ENCODE data around the gene CLCN3. TPM values are rescaled to one million over a fixed set of nuclear protein-coding genes. Genes with fewer than 3 reads are reported as not detected.
A peak's percentile ranks its signal among the peaks of the same experiment; 100 is the strongest.
"Not testable (repeated sequence)": the region's sequence is repeated elsewhere in the genome, so short reads cannot be mapped to it uniquely, and the experiment has no call there.

The CLCN3 gene
- total and polyA plus RNA-seq, 4 donors = 66.6 to 147 (median 105) TPM

DNA sequence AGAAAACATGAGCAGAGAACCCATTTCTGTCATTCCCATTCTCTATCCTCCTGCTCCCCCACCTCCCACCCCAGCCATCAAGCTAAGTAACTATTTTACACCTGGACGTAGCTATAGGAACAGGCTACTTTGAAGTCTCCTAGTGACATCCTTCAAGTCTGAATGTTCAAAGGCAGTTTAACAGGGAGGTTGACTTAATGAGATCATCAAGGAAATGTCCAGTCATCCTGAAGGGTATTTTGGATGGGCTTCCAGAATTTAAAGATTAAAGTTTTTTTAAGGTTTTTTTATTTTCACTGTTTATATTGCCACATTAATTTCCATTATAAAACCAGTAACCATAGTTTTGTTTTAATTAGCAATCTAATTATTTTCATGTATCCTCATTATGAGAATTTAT lies 96.3 kb downstream of the CLCN3 start:
- Histone ChIP-seq H3K27ac (ENCODE audit: low read depth, low read length) (no peak overlapping the region), H3K36me3 (ENCODE audit: control insufficient read depth, insufficient read depth, low read length) (peaks cover 5% of the 10 kb centered on the region), H3K4me1 (ENCODE audit: control insufficient read depth, insufficient read depth, low read length) (no peaks in the 10 kb centered on the region), H3K4me3 (ENCODE audit: low read depth, low read length) (no peak overlapping the region), H3K9me3 (ENCODE audit: control insufficient read depth, insufficient read depth, low read length) (no peaks in the 10 kb centered on the region), H3K27me3 (ENCODE audit: control insufficient read depth, insufficient read depth, low read length) (no peaks in the 10 kb centered on the region)
- no peak for DNase-seq (ENCODE audit: low read depth in 4 of 6, low spot score in 6 of 6)
- WGBS (ENCODE audit: insufficient coverage) = no CpG with 5 or more reads among the region's 1 CpG

GRCh38 chr4:169720529-169720928 lies 100.2 kb downstream of the CLCN3 start:
- H3K4me3 ChIP-seq (ENCODE audit: low read depth, low read length) = no peak overlapping the region
- no CpG with 5 or more reads among the region's 7 CpGs for WGBS (ENCODE audit: insufficient coverage)
- no peaks in the 10 kb centered on the region for H3K9me3 ChIP-seq (ENCODE audit: control insufficient read depth, insufficient read depth, low read length)
- no peaks in the 10 kb centered on the region for H3K27me3 ChIP-seq (ENCODE audit: control insufficient read depth, insufficient read depth, low read length)
- H3K4me1 ChIP-seq (ENCODE audit: control insufficient read depth, insufficient read depth, low read length) = no peaks in the 10 kb centered on the region
- peaks cover 5% of the 10 kb centered on the region for H3K36me3 ChIP-seq (ENCODE audit: control insufficient read depth, insufficient read depth, low read length)
- no peak overlapping the region for H3K27ac ChIP-seq (ENCODE audit: low read depth, low read length)
- no peak for DNase-seq (ENCODE audit: low read depth in 4 of 6, low spot score in 6 of 6)

GRCh38 chr4:169723207-169723965 lies 103.0 kb downstream of the CLCN3 start:
- Histone ChIP-seq H3K27me3 (ENCODE audit: control insufficient read depth, insufficient read depth, low read length) (no peaks in the 10 kb centered on the region), H3K4me3 (ENCODE audit: low read depth, low read length) (no peak overlapping the region), H3K4me1 (ENCODE audit: control insufficient read depth, insufficient read depth, low read length) (no peaks in the 10 kb centered on the region), H3K27ac (ENCODE audit: low read depth, low read length) (no peak overlapping the region), H3K36me3 (ENCODE audit: control insufficient read depth, insufficient read depth, low read length) (peaks cover 5% of the 10 kb centered on the region), H3K9me3 (ENCODE audit: control insufficient read depth, insufficient read depth, low read length) (no peaks in the 10 kb centered on the region)
- WGBS (ENCODE audit: insufficient coverage) = 40% methylated on average over 1 of the region's 9 CpGs
- peak in 2 of 6 donors; percentile 33 to 57 for DNase-seq (ENCODE audit: low read depth in 4 of 6, low spot score in 6 of 6)

- Histone ChIP-seq H3K36me3 (ENCODE audit: control insufficient read depth, insufficient read depth, low read length) (peaks cover 8% of the 10 kb centered on the region), H3K4me3 (ENCODE audit: low read depth, low read length) (no peak overlapping the region), H3K4me1 (ENCODE audit: control insufficient read depth, insufficient read depth, low read length) (no peaks in the 10 kb centered on the region), H3K27ac (ENCODE audit: low read depth, low read length) (no peak overlapping the region), H3K27me3 (ENCODE audit: control insufficient read depth, insufficient read depth, low read length) (no peaks in the 10 kb centered on the region), H3K9me3 (ENCODE audit: control insufficient read depth, insufficient read depth, low read length) (no peaks in the 10 kb centered on the region)
- DNase-seq (ENCODE audit: low read depth in 4 of 6, low spot score in 6 of 6) = no peak
- 83% methylated on average over 2 of the region's 2 CpGs for WGBS (ENCODE audit: insufficient coverage)
Measured at GRCh38 chr4:169724260-169724659, 103.9 kb downstream of the CLCN3 start.

- Histone ChIP-seq H3K4me1 (ENCODE audit: control insufficient read depth, insufficient read depth, low read length) (no peaks in the 10 kb centered on the region), H3K27me3 (ENCODE audit: control insufficient read depth, insufficient read depth, low read length) (no peaks in the 10 kb centered on the region), H3K4me3 (ENCODE audit: low read depth, low read length) (no peak overlapping the region), H3K27ac (ENCODE audit: low read depth, low read length) (no peak overlapping the region), H3K9me3 (ENCODE audit: control insufficient read depth, insufficient read depth, low read length) (no peaks in the 10 kb centered on the region), H3K36me3 (ENCODE audit: control insufficient read depth, insufficient read depth, low read length) (peaks cover 10% of the 10 kb centered on the region)
- DNase-seq (ENCODE audit: low read depth in 4 of 6, low spot score in 6 of 6) = no peak
Measured at GRCh38 chr4:169727616-169728015, 107.2 kb downstream of the CLCN3 start.

- Histone ChIP-seq H3K4me1 (ENCODE audit: control insufficient read depth, insufficient read depth, low read length) (no peaks in the 10 kb centered on the region), H3K27ac (ENCODE audit: low read depth, low read length) (no peak overlapping the region), H3K36me3 (ENCODE audit: control insufficient read depth, insufficient read depth, low read length) (peaks cover 10% of the 10 kb centered on the region), H3K27me3 (ENCODE audit: control insufficient read depth, insufficient read depth, low read length) (no peaks in the 10 kb centered on the region), H3K4me3 (ENCODE audit: low read depth, low read length) (no peak overlapping the region), H3K9me3 (ENCODE audit: control insufficient read depth, insufficient read depth, low read length) (no peaks in the 10 kb centered on the region)
- WGBS (ENCODE audit: insufficient coverage) = 92% methylated on average over 5 of the region's 5 CpGs
- DNase-seq (ENCODE audit: low read depth in 4 of 6, low spot score in 6 of 6) = no peak
Measured at GRCh38 chr4:169730564-169730963, 110.2 kb downstream of the CLCN3 start.

DNA sequence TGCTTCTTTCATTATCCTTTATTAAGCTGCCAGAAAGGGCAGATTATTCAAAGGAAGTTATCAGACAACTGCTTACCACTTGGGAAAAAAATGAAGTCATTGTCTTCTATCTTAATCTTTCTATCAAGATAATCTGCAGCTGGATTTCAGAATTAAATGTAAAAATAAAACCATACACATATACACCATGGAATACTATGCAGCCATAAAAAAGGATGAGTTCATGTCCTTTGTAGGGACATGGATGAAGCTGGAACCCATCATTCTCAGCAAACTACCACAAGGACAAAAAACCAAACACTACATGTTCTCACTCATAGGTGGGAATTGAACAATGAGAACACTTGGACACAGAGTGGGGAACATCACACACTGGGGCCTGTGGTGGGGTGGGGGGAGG lies 118.2 kb downstream of the CLCN3 start:
- not testable (repeated sequence) for H3K36me3 ChIP-seq (ENCODE audit: control insufficient read depth, insufficient read depth, low read length); H3K9me3 ChIP-seq (ENCODE audit: control insufficient read depth, insufficient read depth, low read length); DNase-seq (ENCODE audit: low read depth in 4 of 6, low spot score in 6 of 6); H3K4me1 ChIP-seq (ENCODE audit: control insufficient read depth, insufficient read depth, low read length); H3K27ac ChIP-seq (ENCODE audit: low read depth, low read length); H3K27me3 ChIP-seq (ENCODE audit: control insufficient read depth, insufficient read depth, low read length); H3K4me3 ChIP-seq (ENCODE audit: low read depth, low read length)

DNA sequence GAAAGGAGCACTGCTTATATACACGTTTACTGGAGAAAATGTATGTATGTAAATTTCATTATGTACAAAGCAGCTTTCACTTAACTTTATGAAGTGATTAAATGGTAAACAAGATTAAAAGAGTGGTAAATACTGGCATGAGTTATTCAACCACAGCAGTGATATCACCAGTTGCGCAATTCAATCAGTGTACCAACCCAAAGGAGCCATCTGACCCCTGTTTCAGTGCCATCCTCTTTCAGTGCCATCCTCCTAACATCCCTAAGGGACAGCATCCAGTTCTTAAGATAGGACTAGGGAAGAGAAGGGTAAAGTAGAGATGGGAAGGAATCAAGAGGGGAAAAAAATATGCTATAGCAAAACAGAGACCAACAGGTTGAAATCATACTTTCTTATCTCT lies 121.2 kb downstream of the CLCN3 start:
- Histone ChIP-seq H3K36me3 (ENCODE audit: control insufficient read depth, insufficient read depth, low read length) (peaks cover 5% of the 10 kb centered on the region), H3K27me3 (ENCODE audit: control insufficient read depth, insufficient read depth, low read length) (no peaks in the 10 kb centered on the region), H3K4me1 (ENCODE audit: control insufficient read depth, insufficient read depth, low read length) (no peaks in the 10 kb centered on the region), H3K4me3 (ENCODE audit: low read depth, low read length) (no peak overlapping the region), H3K27ac (ENCODE audit: low read depth, low read length) (no peak overlapping the region), H3K9me3 (ENCODE audit: control insufficient read depth, insufficient read depth, low read length) (no peaks in the 10 kb centered on the region)
- WGBS (ENCODE audit: insufficient coverage) = no CpG with 5 or more reads among the region's 2 CpGs
- no peak for DNase-seq (ENCODE audit: low read depth in 4 of 6, low spot score in 6 of 6)

GRCh38 chr4:169744601-169745000 lies 124.2 kb downstream of the CLCN3 start:
- no CpG with 5 or more reads among the region's 1 CpG for WGBS (ENCODE audit: insufficient coverage)
- Histone ChIP-seq H3K27ac (ENCODE audit: low read depth, low read length) (no peak overlapping the region), H3K4me1 (ENCODE audit: control insufficient read depth, insufficient read depth, low read length) (no peaks in the 10 kb centered on the region), H3K9me3 (ENCODE audit: control insufficient read depth, insufficient read depth, low read length) (no peaks in the 10 kb centered on the region), H3K27me3 (ENCODE audit: control insufficient read depth, insufficient read depth, low read length) (no peaks in the 10 kb centered on the region), H3K4me3 (ENCODE audit: low read depth, low read length) (no peak overlapping the region), H3K36me3 (ENCODE audit: control insufficient read depth, insufficient read depth, low read length) (peaks cover 5% of the 10 kb centered on the region)
- no peak for DNase-seq (ENCODE audit: low read depth in 4 of 6, low spot score in 6 of 6)

GRCh38 chr4:169745291-169745690 lies 124.9 kb downstream of the CLCN3 start:
- H3K27me3 ChIP-seq (ENCODE audit: control insufficient read depth, insufficient read depth, low read length) = no peaks in the 10 kb centered on the region
- WGBS (ENCODE audit: insufficient coverage) = 88% methylated on average over 1 of the region's 1 CpG
- no peak overlapping the region for H3K27ac ChIP-seq (ENCODE audit: low read depth, low read length)
- no peaks in the 10 kb centered on the region for H3K4me1 ChIP-seq (ENCODE audit: control insufficient read depth, insufficient read depth, low read length)
- peaks cover 5% of the 10 kb centered on the region for H3K36me3 ChIP-seq (ENCODE audit: control insufficient read depth, insufficient read depth, low read length)
- DNase-seq (ENCODE audit: low read depth in 4 of 6, low spot score in 6 of 6) = no peak
- no peaks in the 10 kb centered on the region for H3K9me3 ChIP-seq (ENCODE audit: control insufficient read depth, insufficient read depth, low read length)
- H3K4me3 ChIP-seq (ENCODE audit: low read depth, low read length) = no peak overlapping the region
